GM12874 (cell line): Measurements from ENCODE around the gene COX7B2.

ENCODE experiments used
- CTCF ChIP-seq: IDR thresholded peaks from 2 replicates; pipeline ENCODE4 v1.5.1; 2011; ENCODE audit warnings: low read depth, mild to moderate bottlenecking, control low read depth, low read length, moderate library complexity; ENCODE audit not compliant: insufficient read depth

The COX7B2 gene

DNA sequence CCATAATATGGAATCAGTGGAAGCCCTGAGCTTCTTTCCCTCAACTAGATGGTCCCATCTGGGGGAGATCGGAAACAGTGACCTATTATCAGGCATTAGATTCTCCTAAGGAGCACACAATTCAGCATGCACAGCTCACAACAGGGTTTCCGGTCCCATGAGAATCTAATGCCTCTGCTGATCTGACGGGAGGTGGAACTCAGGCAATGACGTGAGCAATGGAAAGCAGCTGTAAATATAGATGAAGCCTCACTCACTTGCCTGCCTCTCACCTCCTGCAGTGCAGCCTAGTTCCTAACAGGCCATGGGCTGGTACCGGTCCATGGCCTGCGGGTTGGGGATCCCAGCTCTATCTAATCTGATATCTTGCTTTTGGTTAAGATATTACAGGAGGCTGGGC is 88.9 kb downstream of the COX7B2 start:
- no peak for TF ChIP-seq CTCF

DNA sequence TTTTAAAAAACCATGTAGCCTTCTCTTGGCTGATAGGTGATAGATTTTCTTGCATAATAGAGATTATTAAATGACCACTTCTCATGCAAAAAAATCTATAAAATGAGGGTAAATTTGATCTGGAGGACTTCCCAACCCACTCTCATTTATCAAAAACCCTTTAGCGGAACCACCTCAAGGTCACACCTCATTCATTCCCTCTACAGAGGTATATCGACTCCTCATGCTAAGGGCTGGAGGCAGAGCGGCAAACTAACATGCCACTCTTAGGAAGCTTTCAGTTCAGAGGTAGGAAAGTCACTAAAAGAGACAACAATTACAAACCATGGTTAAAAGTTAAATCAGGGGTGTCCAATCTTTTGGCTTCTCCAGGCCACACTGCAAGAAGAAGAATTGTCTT is 90.0 kb downstream of the COX7B2 start:
- no peak for TF ChIP-seq CTCF

DNA sequence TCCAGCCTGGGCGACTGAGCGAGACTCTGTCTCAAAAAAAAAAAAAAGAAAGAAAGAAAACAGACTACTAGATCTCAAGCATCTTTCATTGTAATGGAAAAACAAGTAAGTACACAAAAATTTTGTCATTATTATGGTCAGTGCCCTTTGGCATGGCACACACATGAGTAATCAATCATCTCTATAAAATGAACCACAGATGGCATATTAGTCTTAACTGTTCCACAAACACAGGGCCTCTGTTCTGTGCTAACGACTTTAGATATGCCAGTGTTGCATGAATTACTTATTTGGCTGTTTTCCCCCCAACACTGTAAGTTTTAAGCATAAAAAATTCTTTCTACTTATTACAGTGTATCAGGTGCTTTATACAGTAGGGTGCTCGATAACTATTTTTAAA is 90.4 kb downstream of the COX7B2 start:
- TF ChIP-seq CTCF: no peak

DNA sequence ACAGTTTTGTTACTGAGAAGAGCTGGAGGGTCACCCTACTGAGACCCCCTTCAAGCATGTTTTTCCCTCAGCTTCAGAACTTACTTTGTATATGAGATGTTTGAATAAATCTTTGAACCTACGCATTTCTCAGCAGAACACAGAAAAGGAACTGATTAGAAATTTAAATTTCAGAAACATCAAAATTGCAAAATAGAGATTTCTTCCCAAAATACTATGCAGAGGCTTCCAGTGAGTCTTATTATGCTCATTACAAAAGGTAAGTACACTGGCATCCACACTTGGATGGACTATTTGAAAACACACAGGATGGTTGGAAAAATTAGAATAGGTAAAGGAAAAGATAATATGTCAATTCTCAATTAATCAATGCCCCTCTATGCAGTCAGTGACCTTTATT is 91.2 kb downstream of the COX7B2 start:
- TF ChIP-seq CTCF: no peak

DNA sequence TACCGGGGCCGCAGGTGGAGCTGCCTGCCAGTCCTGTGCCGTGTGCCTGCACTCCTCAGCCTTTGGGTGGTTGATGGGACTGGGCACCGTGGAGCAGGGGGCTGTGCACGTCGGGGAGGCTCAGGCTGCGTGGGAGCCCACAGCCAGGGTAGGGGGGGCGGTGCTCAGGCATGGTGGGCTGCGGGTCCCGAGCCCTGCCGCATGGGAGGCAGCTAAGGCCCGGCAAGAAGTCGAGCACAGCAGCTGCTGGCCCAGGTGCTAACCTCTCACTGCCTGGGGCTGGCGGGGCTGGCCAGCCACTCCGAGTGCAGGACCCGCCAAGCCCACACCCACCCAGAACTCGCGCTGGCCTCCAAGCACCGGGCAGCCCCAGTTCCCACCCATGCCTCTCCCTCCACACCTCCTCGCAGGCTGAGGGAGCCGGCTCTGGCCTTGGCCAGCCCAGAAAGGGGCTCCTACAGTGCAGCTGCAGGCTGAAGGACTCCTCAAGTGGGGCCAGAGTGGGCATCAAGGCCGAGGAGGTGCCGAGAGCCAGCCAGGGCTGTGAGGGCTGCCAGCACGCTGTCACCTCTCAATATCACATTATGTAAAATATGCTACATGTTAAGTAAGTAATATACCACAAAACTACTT is 104.1 kb downstream of the COX7B2 start:
- TF ChIP-seq CTCF: no peak

DNA sequence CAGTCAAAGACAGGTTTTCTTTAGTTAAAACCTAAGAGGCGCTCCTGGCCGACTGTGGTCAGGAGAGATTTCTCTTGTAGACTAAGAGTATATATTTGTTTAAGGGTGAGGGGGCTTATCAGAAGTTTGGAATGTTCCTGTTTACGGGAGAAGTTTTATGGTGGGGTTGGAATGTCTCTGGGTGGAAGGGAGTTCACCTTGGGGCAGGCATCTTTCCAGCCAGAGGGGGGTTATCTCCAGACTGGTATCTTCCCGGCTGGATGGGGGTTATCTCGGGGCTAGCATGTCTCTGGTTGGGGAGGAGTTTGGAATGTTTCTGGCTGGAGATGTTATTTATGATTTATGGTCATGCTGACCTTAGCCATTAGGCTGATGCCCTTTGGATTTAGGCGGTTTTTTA is 116.0 kb downstream of the COX7B2 start:
- TF ChIP-seq CTCF: no peak

DNA sequence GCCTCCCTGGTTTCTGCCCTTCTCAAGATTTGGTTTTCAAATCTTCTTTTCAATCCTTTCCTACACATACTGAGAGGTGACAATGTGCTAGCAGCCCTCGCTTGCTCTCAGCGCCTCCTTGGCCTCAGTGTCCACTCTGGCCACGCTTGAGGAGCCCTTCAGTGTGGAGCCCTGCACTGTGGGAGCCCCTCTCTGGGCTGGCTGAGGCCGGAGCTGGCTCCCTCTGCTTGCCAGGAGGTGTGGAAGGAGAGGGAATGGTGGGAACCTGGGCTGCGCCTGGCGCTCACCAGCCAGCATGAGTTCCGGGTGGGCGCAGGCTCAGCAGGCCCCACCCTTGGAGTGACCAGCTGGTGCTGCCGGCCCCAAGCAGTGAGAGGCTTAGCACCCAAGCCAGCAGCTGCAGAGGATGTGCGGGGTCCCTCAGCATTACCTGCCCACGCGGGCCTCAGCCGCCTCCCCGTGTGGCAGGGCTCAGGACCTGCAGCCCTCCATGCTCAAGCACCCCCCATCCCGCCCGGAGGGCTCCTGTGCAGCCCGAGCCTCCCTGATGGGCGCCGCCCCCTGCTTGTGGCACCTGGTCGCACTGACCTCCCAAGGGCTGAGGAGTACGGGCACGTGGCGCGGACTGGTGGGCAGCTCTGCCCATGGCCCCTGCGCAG is 127.5 kb downstream of the COX7B2 start:
- no peak for TF ChIP-seq CTCF

DNA sequence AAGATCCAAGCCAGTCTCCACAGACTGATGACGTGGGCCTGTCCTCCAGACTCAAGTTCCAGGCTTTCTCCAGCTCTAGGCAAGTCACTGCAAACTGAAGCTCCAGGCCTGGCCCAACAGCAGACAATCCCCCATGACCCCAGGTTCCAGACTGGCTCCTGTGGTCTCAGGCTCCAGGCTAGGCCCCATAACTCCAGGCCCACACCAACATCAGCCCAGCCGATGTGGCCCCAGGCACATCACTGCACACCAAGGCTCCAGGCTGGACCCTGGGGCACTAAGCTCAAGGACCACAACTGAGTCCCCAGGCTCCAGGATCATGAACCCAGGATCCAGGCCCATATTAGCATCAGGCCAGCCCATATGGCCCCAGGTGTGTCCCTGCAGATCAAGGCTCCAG is 143.6 kb downstream of the COX7B2 start:
- no peak for TF ChIP-seq CTCF
